Breast epithelium (tissue), 4 donors: Measurements from ENCODE around the gene HBQ1. TPM values are rescaled to one million over a fixed set of nuclear protein-coding genes. Genes with fewer than 3 reads are reported as not detected.
"Not testable (repeated sequence)": the region's sequence is repeated elsewhere in the genome, so short reads cannot be mapped to it uniquely, and the experiment has no call there.

ENCODE experiments used
- DNase-seq, 2 donors: peaks; one replicate each; pipeline ENCODE4 v3.0.0-alpha.2; 2019; ENCODE audit warnings: low spot score in 2 of 2
- H3K27ac ChIP-seq, 2 donors: fragments of 200-600 bp; sonication (generic) in 1 of 2; one replicate each; pipeline ENCODE4 v1.5.1; 2016 to 2019; ENCODE audit warnings: mild to moderate bottlenecking in 1 of 2
- H3K27me3 ChIP-seq, 2 donors: fragments of 200-600 bp; sonication (generic) in 1 of 2; one replicate each; pipeline versions ENCODE4 v1.5.1 to v1.6.0; 2017 to 2019; ENCODE audit warnings: control low read depth in 1 of 2, mild to moderate bottlenecking in 1 of 2
- H3K36me3 ChIP-seq: fragments of 200-600 bp; one replicate; pipeline ENCODE4 v1.5.1; 2019
- H3K4me1 ChIP-seq, 2 donors: fragments of 200-600 bp; sonication (generic); one replicate each; pipeline ENCODE4 v1.5.1; 2016 to 2019; ENCODE audit warnings: control low read depth in 1 of 2
- H3K4me3 ChIP-seq, 3 donors: fragments of 200-600 bp; sonication (generic); 1 replicate in 2 of 3; 2 replicates in 1 of 3; pipeline ENCODE4 v1.5.1; 2016 to 2019; ENCODE audit warnings: mild to moderate bottlenecking in 3 of 3, moderate library complexity in 2 of 3
- H3K9me3 ChIP-seq, 2 donors: fragments of 200-600 bp; sonication (generic) in 1 of 2; one replicate each; pipeline ENCODE4 v1.5.1; 2016 to 2019; ENCODE audit warnings: control low read depth in 1 of 2
- CTCF ChIP-seq, 3 donors: fragments of 450-650 bp; IDR thresholded peaks; one replicate each; pipeline ENCODE4 v1.5.1; 2016 to 2017; ENCODE audit warnings: antibody characterized with exemption in 3 of 3, mild to moderate bottlenecking in 3 of 3, moderate library complexity in 3 of 3
- POLR2A ChIP-seq: fragments of 450-650 bp; IDR thresholded peaks from one replicate; pipeline ENCODE4 v1.6.1; 2016; ENCODE audit warnings: antibody characterized with exemption, mild to moderate bottlenecking, moderate library complexity
- POLR2AphosphoS5 ChIP-seq, 3 donors: sonication (generic); formaldehyde crosslinking; IDR thresholded peaks; one replicate each; pipeline ENCODE4 v1.6.1; 2017; ENCODE audit warnings: antibody characterized with exemption in 3 of 3
- intact Hi-C: fragments of 100-400 bp; cut with DNase I; formaldehyde crosslinking; loops from one replicate; pipeline ENCODE4 v1.15.1; 2023; ENCODE audit warnings: low total_unique reads
- total RNA-seq, 3 donors: library from RNA; depleted of rRNA; stranded (reverse); fragments of >200 nt; gene quantifications; one replicate each; pipeline ENCODE4 v1.1.0, GENCODE V29; 2016

HBQ1 gene
- total RNA-seq, 3 donors from 2014 or later: not detected

GRCh38 chr16:170788-171187 lies 9.5 kb upstream of the HBQ1 start:
- TF ChIP-seq POLR2A (no peak), CTCF (IDR thresholded peaks at IDR 0.05) (no peak), POLR2AphosphoS5 (IDR thresholded peaks at IDR 0.05) (no peak)
- H3K27me3 ChIP-seq: peaks cover 19 to 73% of the 10 kb centered on the region in 2 donors
- intact Hi-C loops: no loop called here

GRCh38 chr16:172374-172941 lies 7.8 kb upstream of the HBQ1 start, which contains the start of gene HBA2:
HBA2 (plus strand) TSS chr16:172876; CDS start chr16:172913, 37 bp downstream.
- H3K4me3 ChIP-seq, H3K36me3 ChIP-seq, intact Hi-C loops, H3K27ac ChIP-seq, H3K4me1 ChIP-seq, H3K9me3 ChIP-seq, DNase-seq: not testable (repeated sequence)
- H3K27me3 ChIP-seq: peaks cover 6 to 60% of the 10 kb centered on the region in 2 donors

More at GRCh38 chr16:170788-171187, 9.5 kb upstream of the HBQ1 start:
- Histone ChIP-seq H3K9me3 (no peaks in the 10 kb centered on the region), H3K4me3 (no peak overlapping the region), H3K4me1 (peaks cover 4 to 7% of the 10 kb centered on the region in 2 donors), H3K27ac (no peak overlapping the region), H3K36me3 (no peaks in the 10 kb centered on the region)
- DNase-seq: no peak

DNA sequence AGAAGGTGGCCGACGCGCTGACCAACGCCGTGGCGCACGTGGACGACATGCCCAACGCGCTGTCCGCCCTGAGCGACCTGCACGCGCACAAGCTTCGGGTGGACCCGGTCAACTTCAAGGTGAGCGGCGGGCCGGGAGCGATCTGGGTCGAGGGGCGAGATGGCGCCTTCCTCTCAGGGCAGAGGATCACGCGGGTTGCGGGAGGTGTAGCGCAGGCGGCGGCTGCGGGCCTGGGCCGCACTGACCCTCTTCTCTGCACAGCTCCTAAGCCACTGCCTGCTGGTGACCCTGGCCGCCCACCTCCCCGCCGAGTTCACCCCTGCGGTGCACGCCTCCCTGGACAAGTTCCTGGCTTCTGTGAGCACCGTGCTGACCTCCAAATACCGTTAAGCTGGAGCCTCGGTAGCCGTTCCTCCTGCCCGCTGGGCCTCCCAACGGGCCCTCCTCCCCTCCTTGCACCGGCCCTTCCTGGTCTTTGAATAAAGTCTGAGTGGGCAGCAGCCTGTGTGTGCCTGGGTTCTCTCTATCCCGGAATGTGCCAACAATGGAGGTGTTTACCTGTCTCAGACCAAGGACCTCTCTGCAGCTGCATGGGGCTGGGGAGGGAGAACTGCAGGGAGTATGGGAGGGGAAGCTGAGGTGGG lies 6.9 kb upstream of the HBQ1 start:
- H3K9me3 ChIP-seq, DNase-seq, H3K4me3 ChIP-seq, intact Hi-C loops, H3K36me3 ChIP-seq, H3K27ac ChIP-seq, H3K4me1 ChIP-seq: not testable (repeated sequence)
- peaks cover under 1 to 60% of the 10 kb centered on the region in 2 donors for H3K27me3 ChIP-seq

- H3K9me3 ChIP-seq, intact Hi-C loops, H3K4me3 ChIP-seq, H3K36me3 ChIP-seq, H3K27ac ChIP-seq, DNase-seq, H3K4me1 ChIP-seq: not testable (repeated sequence)
- peaks cover 0 to 60% of the 10 kb centered on the region in 2 donors for H3K27me3 ChIP-seq
Observed at GRCh38 chr16:173928-174769, 6.1 kb upstream of the HBQ1 start.

DNA sequence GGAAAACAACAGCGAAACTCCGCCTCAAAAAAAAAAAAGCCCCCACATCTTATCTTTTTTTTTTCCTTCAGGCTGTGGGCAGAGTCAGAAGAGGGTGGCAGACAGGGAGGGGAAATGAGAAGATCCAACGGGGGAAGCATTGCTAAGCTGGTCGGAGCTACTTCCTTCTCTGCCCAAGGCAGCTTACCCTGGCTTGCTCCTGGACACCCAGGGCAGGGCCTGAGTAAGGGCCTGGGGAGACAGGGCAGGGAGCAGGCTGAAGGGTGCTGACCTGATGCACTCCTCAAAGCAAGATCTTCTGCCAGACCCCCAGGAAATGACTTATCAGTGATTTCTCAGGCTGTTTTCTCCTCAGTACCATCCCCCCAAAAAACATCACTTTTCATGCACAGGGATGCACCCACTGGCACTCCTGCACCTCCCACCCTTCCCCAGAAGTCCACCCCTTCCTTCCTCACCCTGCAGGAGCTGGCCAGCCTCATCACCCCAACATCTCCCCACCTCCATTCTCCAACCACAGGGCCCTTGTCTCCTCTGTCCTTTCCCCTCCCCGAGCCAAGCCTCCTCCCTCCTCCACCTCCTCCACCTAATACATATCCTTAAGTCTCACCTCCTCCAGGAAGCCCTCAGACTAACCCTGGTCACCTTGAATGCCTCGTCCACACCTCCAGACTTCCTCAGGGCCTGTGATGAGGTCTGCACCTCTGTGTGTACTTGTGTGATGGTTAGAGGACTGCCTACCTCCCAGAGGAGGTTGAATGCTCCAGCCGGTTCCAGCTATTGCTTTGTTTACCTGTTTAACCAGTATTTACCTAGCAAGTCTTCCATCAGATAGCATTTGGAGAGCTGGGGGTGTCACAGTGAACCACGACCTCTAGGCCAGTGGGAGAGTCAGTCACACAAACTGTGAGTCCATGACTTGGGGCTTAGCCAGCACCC lies 5.0 kb upstream of the HBQ1 start:
- intact Hi-C loops: no loop called here
- no peak overlapping the region for H3K27ac ChIP-seq
- H3K9me3 ChIP-seq: no peaks in the 10 kb centered on the region
- H3K4me1 ChIP-seq: peaks cover 0 to under 1% of the 10 kb centered on the region in 2 donors
- H3K4me3 ChIP-seq: no peak overlapping the region
- TF ChIP-seq POLR2AphosphoS5 (IDR thresholded peaks at IDR 0.05): no peak
- no peak for TF ChIP-seq CTCF (IDR thresholded peaks at IDR 0.05)
- no peak for TF ChIP-seq POLR2A
- DNase-seq: no peak
- H3K27me3 ChIP-seq: peaks cover under 1 to 66% of the 10 kb centered on the region in 2 donors
- H3K36me3 ChIP-seq: no peaks in the 10 kb centered on the region

- H3K36me3 ChIP-seq, H3K27ac ChIP-seq, H3K4me1 ChIP-seq, intact Hi-C loops, DNase-seq, H3K9me3 ChIP-seq: not testable (repeated sequence)
- Histone ChIP-seq H3K4me3 (peak overlapping the region in 1 of 3 donors; percentile 46), H3K27me3 (peaks cover 6 to 66% of the 10 kb centered on the region in 2 donors)
Observed at GRCh38 chr16:176006-176405, 4.3 kb upstream of the HBQ1 start.

GRCh38 chr16:176477-177382 lies 3.5 kb upstream of the HBQ1 start, which contains the start of gene HBA1:
HBA1 (plus strand) TSS chr16:176680; CDS start chr16:176717, 37 bp downstream.
- H3K36me3 ChIP-seq, H3K27ac ChIP-seq, intact Hi-C loops, H3K9me3 ChIP-seq, DNase-seq: not testable (repeated sequence)
- Histone ChIP-seq H3K27me3 (peaks cover 6 to 59% of the 10 kb centered on the region in 2 donors), H3K4me3 (peak within 1 kb of the TSS in 1 of 3 donors; percentile 46), H3K4me1 (peaks cover 11% of the 10 kb centered on the region in 2 donors)
